Parathyroid adenoma (tissue), 2 donors: ENCODE results near the gene BMI1.
A peak's percentile ranks its signal among the peaks of the same experiment; 100 is the strongest.

Experiments
- H2AFZ ChIP-seq: fragments of 300-600 bp; sonication (generic); one replicate; pipeline ENCODE4 v1.7.0; 2017; ENCODE audit warnings: antibody characterized with exemption, mild to moderate bottlenecking
- H3K27ac ChIP-seq: fragments of 300-600 bp; sonication (generic); one replicate; pipeline ENCODE4 v1.7.0; 2017
- H3K27me3 ChIP-seq: fragments of 300-600 bp; sonication (generic); one replicate; pipeline ENCODE4 v1.7.0; 2017; ENCODE audit warnings: low read length; ENCODE audit not compliant: control insufficient read depth, insufficient read depth
- H3K36me3 ChIP-seq: fragments of 300-600 bp; sonication (generic); one replicate; pipeline ENCODE4 v1.7.0; 2017; ENCODE audit warnings: low read length; ENCODE audit not compliant: control insufficient read depth, insufficient read depth
- H3K4me1 ChIP-seq: fragments of 300-600 bp; sonication (generic); one replicate; pipeline ENCODE4 v1.7.0; 2017; ENCODE audit warnings: control low read depth
- H3K4me2 ChIP-seq: fragments of 300-600 bp; sonication (generic); one replicate; pipeline ENCODE4 v1.7.0; 2017; ENCODE audit warnings: low read length
- H3K4me3 ChIP-seq: fragments of 300-600 bp; sonication (generic); one replicate; pipeline ENCODE4 v1.7.0; 2017; ENCODE audit warnings: low read depth, low read length
- H3K79me2 ChIP-seq: fragments of 300-600 bp; sonication (generic); one replicate; pipeline ENCODE4 v1.7.0; 2017; ENCODE audit warnings: control low read depth
- H3K9ac ChIP-seq: fragments of 300-600 bp; sonication (generic); one replicate; pipeline ENCODE4 v1.7.0; 2017; ENCODE audit warnings: mild to moderate bottlenecking
- H3K9me3 ChIP-seq: fragments of 300-600 bp; sonication (generic); one replicate; pipeline ENCODE4 v1.7.0; 2017; ENCODE audit warnings: low read length; ENCODE audit not compliant: control insufficient read depth
- CTCF ChIP-seq: fragments of 300-600 bp; sonication (generic); IDR thresholded peaks from one replicate; pipeline ENCODE4 v1.7.0; 2017; ENCODE audit warnings: antibody characterized with exemption, mild to moderate bottlenecking
- donor health status: primary hyperparathyroidism.

The BMI1 gene

DNA sequence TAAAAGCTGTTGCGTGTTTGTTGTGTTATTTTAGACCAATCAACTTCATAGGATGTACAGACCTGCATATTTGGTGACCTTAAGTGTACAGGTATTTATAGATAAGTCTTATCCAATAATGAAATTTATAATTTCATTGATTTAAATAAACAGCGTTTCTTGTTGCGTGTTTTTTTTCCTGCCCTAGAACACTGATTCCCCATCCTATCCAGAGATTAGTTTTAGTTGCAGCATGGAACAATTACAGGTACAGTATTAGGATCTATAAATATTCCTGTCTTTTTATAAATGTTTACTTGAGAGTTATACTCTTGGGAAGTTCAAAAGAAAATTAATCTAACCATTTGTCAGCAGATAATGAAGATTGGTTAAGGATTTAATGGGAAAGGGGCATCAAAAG lies 2.1 kb upstream of the BMI1 start:
- H3K4me1 ChIP-seq = no peaks in the 10 kb centered on the region
- no peak for TF ChIP-seq CTCF

GRCh38 chr10:22319547-22319979 lies 1.3 kb upstream of the BMI1 start:
- Histone ChIP-seq H2AFZ (no peak overlapping the region), H3K9ac (no peak overlapping the region), H3K9me3 (no peaks in the 10 kb centered on the region), H3K27ac (no peak overlapping the region), H3K79me2 (no peaks in the 10 kb centered on the region), H3K4me1 (no peaks in the 10 kb centered on the region), H3K36me3 (no peaks in the 10 kb centered on the region), H3K27me3 (no peaks in the 10 kb centered on the region), H3K4me3 (peak overlapping the region; percentile 55), H3K4me2 (no peak overlapping the region)
- TF ChIP-seq CTCF = no peak

More for the DNA sequence above, 2.1 kb upstream of the BMI1 start:
- H3K79me2 ChIP-seq = no peaks in the 10 kb centered on the region
- no peak overlapping the region for H3K4me3 ChIP-seq
- no peak overlapping the region for H3K9ac ChIP-seq
- H3K27me3 ChIP-seq = no peaks in the 10 kb centered on the region
- no peaks in the 10 kb centered on the region for H3K36me3 ChIP-seq
- no peaks in the 10 kb centered on the region for H3K9me3 ChIP-seq
- H3K4me2 ChIP-seq = no peak overlapping the region
- H3K27ac ChIP-seq = no peak overlapping the region
- no peak overlapping the region for H2AFZ ChIP-seq

DNA sequence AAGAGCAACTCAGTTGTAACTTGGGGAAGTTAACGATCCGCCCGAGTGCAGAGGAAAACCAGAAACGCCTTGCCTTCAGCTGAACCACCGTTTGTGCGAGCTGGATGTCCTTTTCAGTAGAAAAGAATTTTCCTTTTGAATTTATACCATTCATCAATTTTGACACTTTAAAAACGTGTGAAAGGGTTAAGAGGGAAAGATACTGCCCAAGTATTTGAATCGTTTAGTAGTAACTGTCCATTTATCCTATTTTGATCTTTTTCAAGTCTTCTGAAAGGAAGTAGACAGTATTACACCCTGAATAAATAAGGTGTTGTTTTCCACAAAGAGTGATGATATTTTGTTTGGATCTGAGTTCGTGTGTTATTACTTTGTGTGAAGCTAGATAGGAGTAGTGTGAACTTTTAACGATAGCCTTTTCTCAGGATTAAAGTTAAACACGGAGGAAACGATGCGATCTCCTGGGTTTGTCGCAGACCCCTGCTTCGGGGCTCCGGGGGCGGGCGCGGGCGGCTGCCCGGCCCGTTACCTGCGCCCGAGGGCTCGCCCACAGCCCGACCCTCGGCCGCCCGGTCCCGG lies 830 bp upstream of the BMI1 start:
- no peaks in the 10 kb centered on the region for H3K9me3 ChIP-seq
- H3K27me3 ChIP-seq = no peaks in the 10 kb centered on the region
- H3K79me2 ChIP-seq = no peaks in the 10 kb centered on the region
- H3K4me3 ChIP-seq = peak overlapping the region; percentile 55
- no peaks in the 10 kb centered on the region for H3K4me1 ChIP-seq
- H3K4me2 ChIP-seq = peak overlapping the region; percentile 68
- H3K27ac ChIP-seq = peak overlapping the region; percentile 45
- TF ChIP-seq CTCF = no peak
- peak overlapping the region; percentile 52 for H2AFZ ChIP-seq
- no peaks in the 10 kb centered on the region for H3K36me3 ChIP-seq
- no peak overlapping the region for H3K9ac ChIP-seq

DNA sequence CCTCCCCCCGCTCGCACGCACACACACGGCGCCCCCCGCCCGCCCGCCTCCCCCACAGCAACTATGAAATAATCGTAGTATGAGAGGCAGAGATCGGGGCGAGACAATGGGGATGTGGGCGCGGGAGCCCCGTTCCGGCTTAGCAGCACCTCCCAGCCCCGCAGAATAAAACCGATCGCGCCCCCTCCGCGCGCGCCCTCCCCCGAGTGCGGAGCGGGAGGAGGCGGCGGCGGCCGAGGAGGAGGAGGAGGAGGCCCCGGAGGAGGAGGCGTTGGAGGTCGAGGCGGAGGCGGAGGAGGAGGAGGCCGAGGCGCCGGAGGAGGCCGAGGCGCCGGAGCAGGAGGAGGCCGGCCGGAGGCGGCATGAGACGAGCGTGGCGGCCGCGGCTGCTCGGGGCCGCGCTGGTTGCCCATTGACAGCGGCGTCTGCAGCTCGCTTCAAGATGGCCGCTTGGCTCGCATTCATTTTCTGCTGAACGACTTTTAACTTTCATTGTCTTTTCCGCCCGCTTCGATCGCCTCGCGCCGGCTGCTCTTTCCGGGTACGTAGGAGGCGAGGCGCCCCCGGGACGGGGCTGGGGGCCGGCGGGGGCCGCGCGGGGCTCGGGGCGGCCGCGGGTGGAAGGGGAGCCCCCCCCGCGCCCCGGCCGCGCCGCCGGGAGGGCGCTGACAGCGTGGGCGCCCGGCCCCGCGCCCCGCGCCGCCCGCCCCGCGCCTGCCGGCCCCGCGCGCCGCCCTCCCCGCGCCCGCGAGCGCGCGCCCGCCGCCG lies 441 bp downstream of the BMI1 start:
- peak overlapping the region; percentile 89 for H2AFZ ChIP-seq
- peak overlapping the region; percentile 82 for H3K4me3 ChIP-seq
- H3K9me3 ChIP-seq = no peaks in the 10 kb centered on the region
- H3K9ac ChIP-seq = peak overlapping the region; percentile 92
- H3K27me3 ChIP-seq = peaks cover 4% of the 10 kb centered on the region
- H3K4me2 ChIP-seq = peak overlapping the region; percentile 79
- H3K36me3 ChIP-seq = no peaks in the 10 kb centered on the region
- no peak for TF ChIP-seq CTCF
- H3K27ac ChIP-seq = peak overlapping the region; percentile 95
- no peaks in the 10 kb centered on the region for H3K4me1 ChIP-seq
- H3K79me2 ChIP-seq = no peaks in the 10 kb centered on the region
